HepG2 (cell line): ENCODE data around the gene ADAMTS20.

Experiments used
- EP300 ChIP-seq, 3 experiments: sonication (generic) in 1 of 3; formaldehyde crosslinking in 1 of 3; IDR thresholded peaks; 2 replicates each; pipeline versions ENCODE4 v1.5.1 to v1.6.1; 2011 to 2020; ENCODE audit warnings: low read depth in 2 of 3, low read length in 2 of 3, borderline replicate concordance in 1 of 3, improper control_type of control experiment in 1 of 3, mild to moderate bottlenecking in 1 of 3, missing genetic modification reagents in 1 of 3, moderate library complexity in 1 of 3
- TCF7L2 ChIP-seq: IDR thresholded peaks from 2 replicates; pipeline ENCODE4 v1.6.1; 2011; ENCODE audit warnings: mild to moderate bottlenecking, low read depth, low read length, moderate library complexity
- ZNF772 ChIP-seq: sonication (generic); formaldehyde crosslinking; IDR thresholded peaks from 2 replicates; pipeline ENCODE4 v1.5.0; 2020; ENCODE audit warnings: mild to moderate bottlenecking, missing genetic modification reagents
- TF ChIP-seq, protein P1 (sequence below): fragments of 450-650 bp; IDR thresholded peaks from 2 replicates; pipeline ENCODE4 v1.6.1; 2017; ENCODE audit warnings: mild to moderate bottlenecking
- TF ChIP-seq, protein P2 (sequence below): sonication (generic); formaldehyde crosslinking; IDR thresholded peaks from 2 replicates; pipeline ENCODE4 v1.4.0; 2020; ENCODE audit warnings: missing genetic modification reagents

DNA sequence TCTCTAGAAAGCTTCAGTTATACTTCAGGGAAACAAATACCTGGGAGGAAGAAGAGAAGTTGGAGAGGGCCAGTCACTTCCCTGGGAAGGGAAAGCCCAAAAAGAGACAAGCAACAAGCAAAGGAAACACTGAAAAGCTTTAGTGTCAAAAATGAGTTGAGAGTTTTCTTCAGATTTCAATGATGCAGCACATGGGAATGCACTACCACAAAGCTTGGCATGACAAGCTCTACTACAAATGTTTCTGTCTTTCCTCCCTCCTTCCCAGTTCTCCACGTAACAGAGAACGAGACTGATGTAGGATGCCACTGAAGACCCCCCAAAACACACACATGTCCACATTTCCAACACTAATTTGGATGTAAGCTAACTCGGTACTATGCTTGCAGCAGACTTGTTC, 26.8 kb upstream of the ADAMTS20 start:
- no peak for TF ChIP-seq ZNF772 (CRISPR knock-in tag)
- TF ChIP-seq TCF7L2, result no peak
- TF ChIP-seq, protein P1, sequence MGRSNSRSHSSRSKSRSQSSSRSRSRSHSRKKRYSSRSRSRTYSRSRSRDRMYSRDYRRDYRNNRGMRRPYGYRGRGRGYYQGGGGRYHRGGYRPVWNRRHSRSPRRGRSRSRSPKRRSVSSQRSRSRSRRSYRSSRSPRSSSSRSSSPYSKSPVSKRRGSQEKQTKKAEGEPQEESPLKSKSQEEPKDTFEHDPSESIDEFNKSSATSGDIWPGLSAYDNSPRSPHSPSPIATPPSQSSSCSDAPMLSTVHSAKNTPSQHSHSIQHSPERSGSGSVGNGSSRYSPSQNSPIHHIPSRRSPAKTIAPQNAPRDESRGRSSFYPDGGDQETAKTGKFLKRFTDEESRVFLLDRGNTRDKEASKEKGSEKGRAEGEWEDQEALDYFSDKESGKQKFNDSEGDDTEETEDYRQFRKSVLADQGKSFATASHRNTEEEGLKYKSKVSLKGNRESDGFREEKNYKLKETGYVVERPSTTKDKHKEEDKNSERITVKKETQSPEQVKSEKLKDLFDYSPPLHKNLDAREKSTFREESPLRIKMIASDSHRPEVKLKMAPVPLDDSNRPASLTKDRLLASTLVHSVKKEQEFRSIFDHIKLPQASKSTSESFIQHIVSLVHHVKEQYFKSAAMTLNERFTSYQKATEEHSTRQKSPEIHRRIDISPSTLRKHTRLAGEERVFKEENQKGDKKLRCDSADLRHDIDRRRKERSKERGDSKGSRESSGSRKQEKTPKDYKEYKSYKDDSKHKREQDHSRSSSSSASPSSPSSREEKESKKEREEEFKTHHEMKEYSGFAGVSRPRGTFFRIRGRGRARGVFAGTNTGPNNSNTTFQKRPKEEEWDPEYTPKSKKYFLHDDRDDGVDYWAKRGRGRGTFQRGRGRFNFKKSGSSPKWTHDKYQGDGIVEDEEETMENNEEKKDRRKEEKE, result no peak
- no peak for TF ChIP-seq EP300 (IDR thresholded peaks at IDR 0.05; ENCODE audit: low read depth in 2 of 2, low read length in 2 of 2)
- TF ChIP-seq EP300 (CRISPR knock-in tag; IDR thresholded peaks at IDR 0.05; ENCODE audit: borderline replicate concordance), result no peak
- TF ChIP-seq, protein P2, sequence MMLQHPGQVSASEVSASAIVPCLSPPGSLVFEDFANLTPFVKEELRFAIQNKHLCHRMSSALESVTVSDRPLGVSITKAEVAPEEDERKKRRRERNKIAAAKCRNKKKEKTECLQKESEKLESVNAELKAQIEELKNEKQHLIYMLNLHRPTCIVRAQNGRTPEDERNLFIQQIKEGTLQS (CRISPR knock-in tag), result no peak
